H54 (cell line): ENCODE measurements around the gene RBMS1.
A peak's percentile ranks its signal among the peaks of the same experiment; 100 is the strongest.

ENCODE experiments used
- DNase-seq: peaks from one replicate; pipeline ENCODE4 v3.0.0; 2011; ENCODE audit warnings: low spot score, mixed read lengths; ENCODE audit not compliant: insufficient read length
- FAIRE-seq: peaks from 3 replicates; lab custom pipeline; 2011; peaks lifted over from hg19 to GRCh38; lab: Jason Lieb, UNC
- POLR2A ChIP-seq: IDR thresholded peaks from 2 replicates; pipeline ENCODE4 v1.6.1; 2011; ENCODE audit warnings: low read depth, mild to moderate bottlenecking, low read length

RBMS1 gene

DNA sequence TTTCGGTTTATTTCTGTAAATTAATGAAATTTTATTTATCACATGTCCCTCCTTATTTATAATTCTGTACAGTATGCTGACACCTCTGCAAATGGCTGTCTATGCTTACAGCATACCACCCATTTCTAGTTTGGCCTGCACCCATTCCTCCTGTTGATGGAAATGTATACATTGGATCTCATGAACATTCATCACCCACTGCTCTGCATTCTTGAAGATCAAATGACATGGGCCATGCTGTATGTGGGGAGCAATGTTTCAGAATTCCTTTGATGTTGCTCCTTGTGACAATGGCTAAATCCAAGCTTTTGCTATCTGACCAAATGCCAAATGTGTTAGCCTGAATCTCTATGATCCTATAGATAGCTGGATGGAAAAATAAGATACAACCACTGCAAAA lies 238.2 kb downstream of the RBMS1 start:
- DNase-seq = no peak
- FAIRE-seq = no peak
- no peak for TF ChIP-seq POLR2A

DNA sequence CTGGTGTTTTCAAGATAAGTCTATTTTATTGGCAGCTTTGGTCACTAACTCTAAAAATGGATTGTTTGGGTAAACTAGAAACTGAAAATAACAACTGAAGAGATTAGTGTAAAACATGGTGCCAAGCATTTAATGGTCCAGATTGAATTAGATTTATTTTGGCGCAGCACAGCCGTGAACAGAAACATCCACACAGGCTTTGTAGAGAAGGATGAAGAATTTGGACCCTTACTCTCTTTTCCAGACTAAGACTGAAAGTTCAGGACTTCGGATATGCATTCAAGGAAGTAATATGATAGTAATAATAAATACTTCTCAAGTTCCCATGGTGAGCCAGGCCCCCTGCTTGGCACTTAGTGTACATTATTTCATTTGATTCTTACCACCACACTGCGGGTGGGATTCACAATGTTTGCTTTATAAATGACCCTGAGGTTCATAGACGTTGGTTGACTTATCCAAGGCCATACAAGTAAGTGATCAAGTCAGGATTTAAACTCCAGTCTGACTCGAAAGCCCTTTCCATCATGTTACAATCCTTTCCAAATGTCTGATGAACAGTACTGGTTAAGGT lies 239.3 kb downstream of the RBMS1 start:
- DNase-seq (no peak), FAIRE-seq (no peak)
- TF ChIP-seq POLR2A = no peak

DNA sequence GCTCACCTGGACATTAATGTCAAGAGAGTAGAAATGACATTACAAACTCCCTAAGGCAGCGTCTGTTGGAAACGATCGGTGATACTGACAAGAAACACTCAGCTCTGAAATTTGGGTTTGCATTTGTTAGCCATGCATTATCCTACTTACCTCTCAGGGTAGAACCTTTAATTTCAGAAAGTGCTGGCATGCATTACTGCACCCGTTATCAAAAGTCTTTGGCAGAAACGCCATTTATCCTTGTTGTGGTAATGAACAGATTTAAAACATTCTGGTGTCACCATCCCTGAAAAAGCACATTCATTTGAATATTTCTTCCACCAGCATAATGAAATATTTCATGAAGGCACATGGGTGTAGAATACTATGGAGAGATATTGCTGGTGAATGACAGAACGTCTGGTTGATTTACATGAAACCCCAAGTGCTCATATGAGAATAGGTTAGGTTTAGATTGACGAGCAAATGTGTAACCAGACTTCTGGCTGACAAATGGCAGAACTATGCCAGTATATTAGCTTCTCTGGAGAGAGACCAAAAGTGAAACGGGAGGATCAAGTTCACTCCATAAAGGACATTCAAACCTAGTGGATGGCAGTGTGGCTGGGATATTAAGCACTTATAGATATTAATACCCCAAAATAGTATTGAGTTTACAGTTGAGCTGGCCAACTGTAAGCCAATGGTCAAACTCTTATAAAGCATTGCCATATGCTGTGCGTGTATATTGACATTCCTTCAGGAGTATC lies 240.0 kb downstream of the RBMS1 start:
- no peak for TF ChIP-seq POLR2A
- FAIRE-seq (no peak), DNase-seq (no peak)

DNA sequence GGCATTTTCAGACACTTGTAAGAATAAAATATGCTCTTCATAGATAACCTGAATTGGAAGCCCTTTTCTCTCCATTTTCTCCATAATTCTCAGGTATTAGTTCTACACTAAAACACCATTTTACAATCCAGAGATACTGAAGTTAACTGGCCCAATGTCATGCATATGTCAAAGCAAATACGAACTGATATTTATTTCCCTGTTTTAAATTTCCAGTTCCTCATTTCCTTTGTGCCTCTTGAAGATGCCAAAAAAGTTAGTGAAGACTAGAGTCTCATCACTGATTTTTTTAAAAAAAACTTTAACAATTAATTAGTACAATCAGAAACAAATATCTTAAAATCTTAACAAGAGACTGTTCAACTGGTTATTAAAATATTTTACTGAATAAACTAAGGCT lies 240.7 kb downstream of the RBMS1 start:
- no peak for TF ChIP-seq POLR2A
- FAIRE-seq (no peak), DNase-seq (no peak)

DNA sequence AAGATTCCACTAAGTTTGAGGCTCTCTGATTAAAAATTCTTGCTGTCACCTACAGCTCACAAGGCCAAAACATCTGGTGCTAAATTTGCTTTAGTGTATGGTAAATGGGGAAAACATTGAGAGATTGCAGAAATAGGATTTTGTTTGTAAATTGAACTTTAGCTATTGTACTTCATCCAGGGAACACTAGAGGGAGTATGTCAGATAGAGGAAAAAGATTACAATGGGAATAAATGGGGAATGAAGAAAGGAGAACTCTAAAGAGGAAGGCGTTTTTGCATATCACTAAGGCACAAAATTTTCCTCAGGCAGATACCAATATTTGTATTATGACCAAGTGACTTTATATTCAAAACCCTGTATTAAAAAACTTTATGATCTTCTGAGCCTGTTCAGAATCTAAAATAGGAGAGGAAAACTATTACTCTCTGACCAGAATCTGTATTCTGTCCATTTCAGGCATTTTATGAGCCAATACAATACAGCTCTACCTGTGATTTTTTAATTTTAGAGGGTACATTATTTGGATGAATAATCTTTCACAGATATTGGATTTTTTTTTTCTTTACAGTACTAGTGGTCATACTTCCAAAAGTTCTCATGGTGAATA lies 241.2 kb downstream of the RBMS1 start:
- DNase-seq (no peak), FAIRE-seq (no peak)
- no peak for TF ChIP-seq POLR2A

DNA sequence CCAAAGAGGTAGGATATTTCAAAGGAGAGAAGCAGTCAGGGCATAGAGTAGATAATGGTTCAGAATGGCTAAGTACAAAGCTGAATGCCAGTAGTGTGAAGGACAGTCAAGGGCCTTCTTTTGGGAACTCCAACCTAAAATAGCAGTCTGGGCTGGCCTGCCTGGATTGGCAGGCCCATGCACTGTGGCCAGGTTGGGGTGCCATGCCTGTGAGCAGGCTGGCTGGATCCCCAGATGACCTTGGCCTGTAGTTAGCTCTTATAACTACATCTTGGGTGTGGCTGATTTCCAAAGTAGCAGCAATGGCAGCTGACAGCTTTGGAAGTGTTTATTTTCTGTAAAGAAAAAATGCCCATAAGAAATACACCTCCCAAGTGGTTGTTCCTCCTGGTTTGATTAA lies 242.0 kb downstream of the RBMS1 start:
- FAIRE-seq = no peak
- DNase-seq = no peak
- no peak for TF ChIP-seq POLR2A

DNA sequence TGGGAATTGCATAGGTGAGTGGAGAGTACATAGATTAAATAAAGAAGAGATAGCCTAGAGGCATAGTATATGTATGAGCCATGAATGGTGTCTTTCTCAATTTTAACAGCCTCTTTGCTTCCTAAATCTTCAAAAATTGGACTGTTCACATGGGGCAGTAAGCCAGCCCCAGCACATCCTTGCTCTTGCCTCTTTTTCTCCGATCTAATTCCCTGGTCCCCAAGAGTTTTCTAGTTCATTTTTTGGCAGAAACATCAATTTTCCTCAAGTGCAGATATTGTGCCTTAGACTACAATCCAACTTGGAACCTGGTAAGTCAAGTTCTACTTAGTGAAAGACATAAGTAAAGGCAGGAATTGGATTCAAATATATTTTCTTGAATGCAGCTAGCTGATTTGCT lies 243.7 kb downstream of the RBMS1 start:
- DNase-seq = no peak
- FAIRE-seq = no peak
- TF ChIP-seq POLR2A = no peak

DNA sequence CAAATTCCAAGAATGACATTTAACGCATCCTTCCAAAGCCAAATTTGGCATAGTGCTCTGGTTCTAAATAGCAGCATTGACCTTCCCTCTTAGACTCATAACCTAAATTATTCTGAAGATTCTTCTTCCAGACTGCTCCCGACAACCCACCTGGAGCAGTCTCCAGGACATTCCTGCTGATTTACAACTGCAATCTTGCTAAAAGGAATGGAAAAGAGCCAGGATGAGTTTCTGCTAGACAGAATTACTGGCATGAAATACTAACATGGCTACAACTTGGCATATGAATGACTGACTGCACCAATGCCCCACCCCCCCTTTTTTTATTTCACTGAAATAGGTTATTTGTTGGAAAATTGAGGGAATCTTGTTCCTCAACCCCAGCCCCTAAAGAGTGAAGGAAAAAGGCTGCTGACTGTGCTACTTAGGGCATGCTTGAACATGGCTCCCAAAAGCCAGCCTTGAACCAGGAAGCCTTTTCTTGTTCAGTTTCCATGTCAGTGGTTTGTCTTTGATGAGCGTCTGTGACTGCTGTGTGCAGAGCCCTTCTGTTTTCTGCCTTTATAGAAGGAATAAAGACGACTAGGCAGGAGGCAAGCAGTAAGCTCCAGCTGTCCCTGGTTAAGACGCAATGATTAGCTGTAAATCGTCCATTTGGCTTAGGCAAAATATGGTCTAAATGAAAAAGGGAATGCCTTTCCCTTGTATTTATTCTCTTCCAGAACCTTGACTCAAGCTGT lies 246.1 kb downstream of the RBMS1 start:
- FAIRE-seq (no peak), DNase-seq (no peak)

DNA sequence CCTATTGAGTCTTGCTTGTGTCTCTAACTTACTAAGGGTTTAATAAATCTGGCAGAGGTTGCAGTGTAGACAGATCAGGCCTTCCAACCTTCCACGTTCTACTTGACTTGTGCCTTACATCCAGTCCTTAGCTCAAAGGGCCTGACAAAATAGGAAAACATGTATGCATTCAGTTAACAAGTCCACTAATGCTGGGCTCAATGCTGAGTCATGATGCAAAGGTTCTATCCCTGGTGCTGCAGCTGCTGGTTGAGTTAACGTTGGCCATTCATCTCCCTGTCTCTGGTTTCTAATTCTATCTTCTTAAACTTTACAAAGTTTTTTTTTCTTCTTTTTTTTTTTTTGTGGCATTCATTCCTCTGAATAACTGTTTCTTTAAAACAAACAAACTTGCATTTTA lies 247.3 kb downstream of the RBMS1 start:
- DNase-seq (no peak), FAIRE-seq (no peak)
- TF ChIP-seq POLR2A = no peak

More for the DNA sequence above, 246.1 kb downstream of the RBMS1 start:
- TF ChIP-seq POLR2A = no peak

DNA sequence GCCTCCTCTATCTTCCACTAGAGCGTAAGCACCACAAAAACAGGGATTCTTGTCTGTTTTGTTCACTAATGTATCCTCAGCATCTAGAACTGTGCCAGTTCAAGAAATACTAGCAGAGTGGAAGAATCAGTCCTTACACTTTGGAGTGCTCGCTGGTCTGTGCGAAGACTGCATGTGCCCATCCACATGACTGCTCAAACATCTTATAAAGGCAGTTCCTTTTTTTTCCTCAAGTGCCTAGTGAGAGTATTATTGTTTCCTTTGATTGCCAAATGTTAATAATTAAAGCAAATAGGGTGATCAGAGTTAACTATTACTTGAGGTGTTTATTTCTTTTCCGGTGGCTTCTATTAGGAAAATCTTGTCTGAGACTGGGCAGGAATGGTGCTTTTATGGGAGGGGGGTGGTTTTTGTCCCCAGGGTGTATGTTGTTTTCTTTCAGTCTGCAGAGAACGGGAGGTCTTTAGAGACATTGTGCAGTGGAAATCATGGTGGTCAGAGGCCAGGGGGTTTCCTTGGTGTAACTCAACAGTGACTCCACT lies 247.9 kb downstream of the RBMS1 start:
- FAIRE-seq = no peak
- no peak for TF ChIP-seq POLR2A
- no peak for DNase-seq

DNA sequence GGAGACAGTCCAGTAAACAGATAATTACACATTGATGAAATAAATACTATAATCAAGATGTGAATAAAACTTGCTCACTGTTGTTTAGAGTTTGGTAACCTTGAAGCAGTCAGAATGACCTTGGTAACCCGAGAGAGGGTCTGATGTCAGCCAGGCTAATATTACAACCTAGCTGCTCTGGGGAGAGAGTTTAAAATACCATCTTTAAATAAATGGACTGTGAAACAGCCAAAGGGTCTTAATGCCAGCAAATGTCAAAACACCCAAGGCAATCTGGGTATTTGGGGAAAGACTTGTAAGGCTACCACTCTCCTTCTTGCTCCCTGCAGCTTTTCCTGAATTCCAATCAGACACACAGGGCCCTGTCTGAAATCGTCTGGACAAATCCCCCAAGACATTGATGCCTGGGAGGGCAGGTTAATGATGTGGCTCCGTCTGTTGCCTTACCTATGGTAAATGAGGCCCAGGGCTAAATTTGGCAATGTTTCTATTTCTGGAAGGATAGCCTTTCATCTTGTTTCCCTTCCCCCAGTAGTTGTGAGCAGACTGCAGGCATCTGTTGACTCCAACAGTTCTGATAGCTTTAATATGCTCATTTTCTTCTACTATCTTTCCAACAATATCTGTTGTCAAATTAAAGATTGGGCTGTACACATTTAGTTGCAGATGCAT lies 250.6 kb downstream of the RBMS1 start:
- no peak for TF ChIP-seq POLR2A
- DNase-seq (no peak), FAIRE-seq (no peak)

DNA sequence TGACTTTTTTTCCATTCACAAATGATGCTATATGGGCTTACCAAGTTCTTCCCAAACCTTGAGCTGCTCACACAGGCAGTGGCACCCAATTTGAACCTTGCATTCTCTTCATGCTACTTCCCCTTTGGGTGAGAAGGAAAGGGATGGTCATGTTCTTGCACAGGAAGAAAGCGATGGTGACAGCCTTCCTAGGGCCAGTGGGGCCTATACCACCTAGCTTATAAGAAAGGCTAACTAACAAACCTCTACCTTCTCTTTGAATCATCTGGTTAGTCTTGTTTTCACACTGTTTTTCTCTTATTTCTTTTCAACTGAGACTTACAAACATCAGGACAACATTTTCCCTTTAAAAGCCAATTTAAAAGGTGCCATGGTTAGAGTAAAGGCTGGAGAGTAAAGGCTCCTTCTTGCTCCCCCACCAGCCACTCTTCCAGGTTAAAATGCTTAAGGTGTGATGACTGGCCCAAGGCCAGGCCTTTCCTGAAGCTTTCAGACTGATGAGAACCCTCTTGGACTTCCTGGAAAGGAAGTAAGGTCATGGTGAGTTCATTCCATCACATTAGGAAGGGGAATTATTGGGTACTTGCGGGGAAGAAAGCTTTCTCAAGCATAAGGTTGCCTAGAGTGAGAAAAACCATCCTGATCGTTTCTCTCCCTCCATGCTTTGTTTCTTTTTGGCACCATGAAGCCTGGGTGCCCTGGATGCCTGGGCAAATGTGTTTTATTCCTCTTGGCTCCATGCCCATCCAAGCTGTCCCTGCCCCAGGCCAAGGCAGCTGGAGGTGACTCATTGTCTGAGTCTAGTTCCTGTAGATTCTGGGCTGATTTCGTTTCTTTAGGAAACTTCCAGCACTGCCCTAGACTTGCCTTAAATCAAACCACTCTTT lies 252.1 kb downstream of the RBMS1 start:
- peak; percentile 54 for DNase-seq
- FAIRE-seq = peak; percentile 91
- no peak for TF ChIP-seq POLR2A

DNA sequence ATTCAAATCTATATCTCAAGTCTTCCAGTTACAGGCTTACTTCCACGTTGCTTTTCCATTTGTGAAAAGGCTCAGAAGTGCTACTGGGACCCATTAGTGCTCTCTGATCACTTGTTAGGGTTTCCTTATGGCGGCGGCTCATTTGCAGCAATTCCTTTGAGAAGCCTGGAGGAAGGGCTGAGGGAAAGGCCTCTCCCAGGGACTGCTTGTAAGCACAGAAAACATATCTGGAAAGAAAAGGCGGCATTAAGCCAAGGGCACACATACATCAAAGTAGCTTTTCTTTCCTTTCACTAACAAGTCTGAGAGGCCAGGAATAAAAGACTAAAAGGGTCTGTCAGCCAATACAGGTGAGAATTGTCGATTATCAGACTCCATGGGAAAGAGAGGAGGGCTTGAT lies 254.2 kb downstream of the RBMS1 start:
- TF ChIP-seq POLR2A = no peak
- FAIRE-seq (no peak), DNase-seq (no peak)
